ENCODE data around the gene AHCTF1. TPM values are rescaled to one million over a fixed set of nuclear protein-coding genes. Genes with fewer than 3 reads are reported as not detected.

The AHCTF1 gene
- total RNA-seq, 1 donor, result 38.7 TPM

GRCh38 chr1:246800756-246801155 lies 131.0 kb downstream of the AHCTF1 start:
- no peak for DNase-seq (ENCODE audit: low read depth)
- H3K4me3 ChIP-seq (ENCODE audit: low read depth, low read length), result no peak overlapping the region
- TF ChIP-seq, protein P1, sequence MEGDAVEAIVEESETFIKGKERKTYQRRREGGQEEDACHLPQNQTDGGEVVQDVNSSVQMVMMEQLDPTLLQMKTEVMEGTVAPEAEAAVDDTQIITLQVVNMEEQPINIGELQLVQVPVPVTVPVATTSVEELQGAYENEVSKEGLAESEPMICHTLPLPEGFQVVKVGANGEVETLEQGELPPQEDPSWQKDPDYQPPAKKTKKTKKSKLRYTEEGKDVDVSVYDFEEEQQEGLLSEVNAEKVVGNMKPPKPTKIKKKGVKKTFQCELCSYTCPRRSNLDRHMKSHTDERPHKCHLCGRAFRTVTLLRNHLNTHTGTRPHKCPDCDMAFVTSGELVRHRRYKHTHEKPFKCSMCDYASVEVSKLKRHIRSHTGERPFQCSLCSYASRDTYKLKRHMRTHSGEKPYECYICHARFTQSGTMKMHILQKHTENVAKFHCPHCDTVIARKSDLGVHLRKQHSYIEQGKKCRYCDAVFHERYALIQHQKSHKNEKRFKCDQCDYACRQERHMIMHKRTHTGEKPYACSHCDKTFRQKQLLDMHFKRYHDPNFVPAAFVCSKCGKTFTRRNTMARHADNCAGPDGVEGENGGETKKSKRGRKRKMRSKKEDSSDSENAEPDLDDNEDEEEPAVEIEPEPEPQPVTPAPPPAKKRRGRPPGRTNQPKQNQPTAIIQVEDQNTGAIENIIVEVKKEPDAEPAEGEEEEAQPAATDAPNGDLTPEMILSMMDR (IDR thresholded peaks at IDR 0.05; ENCODE audit: insufficient read depth, low read length), result no peak

- TF ChIP-seq, protein P1 (IDR thresholded peaks at IDR 0.05; ENCODE audit: insufficient read depth, low read length), result no peak
Observed at GRCh38 chr1:246800356-246800755, 131.4 kb downstream of the AHCTF1 start.

DNA sequence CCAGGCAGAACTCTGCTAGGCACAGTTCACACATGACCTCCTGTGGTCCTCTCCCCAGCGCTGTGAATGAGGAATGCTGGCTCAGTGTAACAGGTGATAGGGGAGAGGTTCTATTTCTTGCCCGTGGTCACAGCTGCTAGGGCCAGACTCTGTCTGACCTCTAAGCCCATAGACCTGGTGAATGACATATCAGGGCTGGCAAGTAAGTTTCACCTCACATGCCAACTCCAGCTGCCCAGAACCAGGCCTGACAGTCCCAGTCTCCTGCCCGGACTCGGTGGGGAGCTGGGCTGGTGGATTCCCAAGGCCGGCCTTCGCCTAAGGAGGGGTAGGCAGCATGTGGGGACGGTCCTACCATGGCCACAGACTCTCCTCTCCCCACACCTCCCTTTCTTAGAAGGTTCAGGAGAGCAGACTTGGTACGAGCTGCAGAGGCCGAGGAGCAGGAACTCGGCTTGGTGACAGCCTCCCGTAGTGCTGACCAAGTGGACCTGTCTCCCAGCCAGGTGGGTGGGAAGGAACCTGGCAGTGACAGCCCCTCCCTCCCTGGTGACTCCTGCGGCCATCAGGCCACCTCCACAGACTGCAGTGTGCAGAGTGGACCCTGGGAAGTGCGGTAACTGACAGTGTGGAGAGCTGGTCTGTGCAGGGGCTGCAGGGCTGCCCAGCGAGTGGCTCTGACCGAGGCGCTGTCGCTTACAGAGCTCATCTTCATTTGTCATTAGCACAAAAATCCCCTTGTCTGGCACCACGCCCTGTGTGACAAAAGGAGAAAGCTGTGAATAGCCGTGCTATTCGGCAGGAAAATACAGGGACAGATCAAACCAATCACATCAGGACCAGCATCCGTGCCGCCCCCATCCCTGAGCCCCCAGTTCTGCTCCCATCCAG lies 132.9 kb downstream of the AHCTF1 start:
- no peak overlapping the region for H3K4me3 ChIP-seq (ENCODE audit: low read depth, low read length)
- DNase-seq (ENCODE audit: low read depth), result no peak
- TF ChIP-seq, protein P1 (IDR thresholded peaks at IDR 0.05; ENCODE audit: insufficient read depth, low read length), result no peak

More at GRCh38 chr1:246800356-246800755, 131.4 kb downstream of the AHCTF1 start:
- DNase-seq (ENCODE audit: low read depth), result no peak
- H3K4me3 ChIP-seq (ENCODE audit: low read depth, low read length), result no peak overlapping the region

DNA sequence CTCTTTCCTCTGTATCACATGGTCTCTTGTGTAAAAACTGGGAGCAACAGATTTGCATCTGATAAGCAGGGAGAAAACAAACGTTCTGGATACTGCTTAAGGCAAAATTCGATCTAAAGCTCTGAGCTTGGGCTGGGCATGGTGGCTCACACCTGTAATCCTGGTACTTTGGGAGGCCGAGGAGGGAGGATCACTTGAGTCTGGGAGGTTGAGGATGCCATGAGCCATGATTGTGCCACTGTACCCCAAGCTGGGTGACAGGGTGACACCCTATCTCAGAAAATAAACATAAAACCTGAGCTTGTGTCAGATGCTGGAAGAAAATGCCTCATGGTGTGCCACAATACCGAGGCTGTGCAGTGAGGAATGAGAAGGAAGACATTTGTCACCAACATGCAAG lies 133.6 kb downstream of the AHCTF1 start:
- TF ChIP-seq, protein P1 (IDR thresholded peaks at IDR 0.05; ENCODE audit: insufficient read depth, low read length), result no peak
- no peak overlapping the region for H3K4me3 ChIP-seq (ENCODE audit: low read depth, low read length)
- DNase-seq (ENCODE audit: low read depth), result no peak

DNA sequence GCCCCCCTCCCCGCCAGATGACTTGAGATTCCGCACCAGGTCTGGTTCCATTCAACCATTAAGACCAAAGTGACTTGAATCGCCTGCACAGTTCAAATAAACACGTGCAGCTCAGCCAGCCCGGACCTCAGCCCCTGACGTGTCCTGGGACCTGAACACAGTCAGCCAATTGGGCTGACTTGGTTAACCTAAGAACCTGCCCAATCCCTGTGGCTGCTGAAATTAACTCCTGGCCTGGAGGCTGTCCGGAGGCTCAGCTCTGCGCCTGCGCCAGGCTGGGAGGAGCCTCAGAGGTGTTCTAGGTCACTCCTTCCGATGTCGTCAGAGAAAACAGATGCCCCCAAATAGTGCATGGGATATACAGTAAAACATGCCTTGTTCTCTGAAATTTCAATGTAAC lies 134.2 kb downstream of the AHCTF1 start:
- TF ChIP-seq, protein P1 (IDR thresholded peaks at IDR 0.05; ENCODE audit: insufficient read depth, low read length), result no peak
- no peak overlapping the region for H3K4me3 ChIP-seq (ENCODE audit: low read depth, low read length)
- no peak for DNase-seq (ENCODE audit: low read depth)

GRCh38 chr1:246797157-246797556 lies 134.6 kb downstream of the AHCTF1 start:
- TF ChIP-seq, protein P1 (IDR thresholded peaks at IDR 0.05; ENCODE audit: insufficient read depth, low read length), result no peak
- no peak overlapping the region for H3K4me3 ChIP-seq (ENCODE audit: low read depth, low read length)
- DNase-seq (ENCODE audit: low read depth), result no peak

Data from fibroblast of the aortic adventitia (primary cell).